Measurements from ENCODE around the gene TM6SF1.

GRCh38 chr15:83144771-83145170, 37.3 kb downstream of the TM6SF1 start:
- TF ChIP-seq, protein P1, sequence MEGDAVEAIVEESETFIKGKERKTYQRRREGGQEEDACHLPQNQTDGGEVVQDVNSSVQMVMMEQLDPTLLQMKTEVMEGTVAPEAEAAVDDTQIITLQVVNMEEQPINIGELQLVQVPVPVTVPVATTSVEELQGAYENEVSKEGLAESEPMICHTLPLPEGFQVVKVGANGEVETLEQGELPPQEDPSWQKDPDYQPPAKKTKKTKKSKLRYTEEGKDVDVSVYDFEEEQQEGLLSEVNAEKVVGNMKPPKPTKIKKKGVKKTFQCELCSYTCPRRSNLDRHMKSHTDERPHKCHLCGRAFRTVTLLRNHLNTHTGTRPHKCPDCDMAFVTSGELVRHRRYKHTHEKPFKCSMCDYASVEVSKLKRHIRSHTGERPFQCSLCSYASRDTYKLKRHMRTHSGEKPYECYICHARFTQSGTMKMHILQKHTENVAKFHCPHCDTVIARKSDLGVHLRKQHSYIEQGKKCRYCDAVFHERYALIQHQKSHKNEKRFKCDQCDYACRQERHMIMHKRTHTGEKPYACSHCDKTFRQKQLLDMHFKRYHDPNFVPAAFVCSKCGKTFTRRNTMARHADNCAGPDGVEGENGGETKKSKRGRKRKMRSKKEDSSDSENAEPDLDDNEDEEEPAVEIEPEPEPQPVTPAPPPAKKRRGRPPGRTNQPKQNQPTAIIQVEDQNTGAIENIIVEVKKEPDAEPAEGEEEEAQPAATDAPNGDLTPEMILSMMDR (IDR thresholded peaks at IDR 0.05) = no peak
- TF ChIP-seq POLR2A (IDR thresholded peaks at IDR 0.05) = no peak

Measured in esophagus squamous epithelium (tissue), 4 donors.